Measurements from ENCODE around the gene MAP7.

Gene MAP7

DNA sequence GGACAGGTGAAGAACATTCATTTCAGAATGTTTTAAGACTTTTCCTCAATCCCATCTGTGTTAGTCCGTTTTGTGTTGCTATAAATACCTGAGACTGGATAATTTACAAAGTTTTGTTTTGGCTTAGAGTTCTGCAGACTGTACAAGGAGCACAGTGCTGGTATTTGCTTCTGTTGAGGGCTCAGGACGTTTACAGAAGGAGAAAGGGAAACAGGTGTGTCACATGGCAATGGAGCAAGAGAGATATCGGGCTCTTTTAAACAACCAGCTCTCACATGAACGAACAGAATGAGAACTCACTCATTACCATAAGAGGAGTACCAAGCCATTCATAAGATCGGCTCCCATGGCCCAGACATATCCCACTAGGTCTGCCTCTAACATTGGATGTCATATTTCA is 16.7 kb downstream of the MAP7 start:
- DNase-seq (ENCODE audit: low read depth in 2 of 2, low spot score in 1 of 2), result no peak

DNA sequence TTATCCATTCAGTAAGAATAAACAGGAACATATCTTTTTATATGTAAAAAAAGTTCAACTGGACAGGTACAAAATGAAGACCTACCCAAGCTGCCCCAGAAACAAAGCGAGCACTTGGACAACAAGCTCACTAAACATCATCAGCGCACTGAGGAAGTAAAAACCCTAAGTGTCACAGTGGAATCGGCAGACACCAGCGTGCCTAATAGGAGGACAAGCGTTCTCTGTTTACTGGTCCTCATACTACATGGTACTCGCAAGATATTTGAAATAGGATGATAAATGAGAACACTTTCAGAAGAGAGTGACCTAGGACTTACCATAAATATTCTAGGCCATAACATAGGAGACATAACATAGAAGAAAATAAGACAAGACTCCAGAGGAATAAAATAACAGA is 18.2 kb downstream of the MAP7 start:
- DNase-seq (ENCODE audit: low read depth in 2 of 2, low spot score in 1 of 2), result no peak

DNA sequence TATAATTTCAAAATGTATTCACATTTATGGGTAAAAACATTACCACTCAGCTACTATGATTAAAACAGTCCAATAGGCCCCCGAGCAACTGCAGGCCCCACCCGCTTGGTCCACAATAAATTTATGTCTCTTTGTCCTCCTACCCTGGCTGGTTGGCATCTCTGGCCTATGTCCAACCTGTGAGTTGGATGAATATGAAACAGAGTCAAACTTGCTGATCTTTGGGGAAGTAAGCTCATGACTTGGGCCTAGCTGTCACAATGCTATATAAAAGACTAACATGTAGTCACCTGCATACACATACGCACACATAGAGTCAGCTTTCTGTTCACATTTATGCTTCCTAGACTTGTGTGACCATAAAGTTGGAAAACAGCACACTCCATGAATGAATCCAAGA is 20.5 kb downstream of the MAP7 start:
- DNase-seq (ENCODE audit: low read depth in 2 of 2, low spot score in 1 of 2), result no peak

DNA sequence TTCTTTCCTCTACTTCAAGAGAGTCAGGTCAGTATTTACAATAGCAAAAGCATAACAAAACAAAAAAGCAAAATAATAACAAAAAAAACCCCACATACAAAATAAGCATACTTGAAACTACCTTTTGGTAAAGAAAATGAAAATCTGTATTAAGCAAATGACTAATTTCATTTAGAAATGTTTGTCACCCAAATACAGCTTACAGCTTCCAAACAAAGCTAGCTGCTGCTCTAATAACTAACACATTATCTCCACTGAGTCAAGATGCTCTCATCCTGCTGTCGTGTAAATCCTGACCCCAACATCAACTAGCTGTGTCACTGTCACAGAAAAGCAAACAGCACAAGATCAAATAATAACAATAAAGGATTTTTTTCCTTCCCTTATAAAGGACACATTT is 21.7 kb downstream of the MAP7 start:
- no peak for DNase-seq (ENCODE audit: low read depth in 2 of 2, low spot score in 1 of 2)

DNA sequence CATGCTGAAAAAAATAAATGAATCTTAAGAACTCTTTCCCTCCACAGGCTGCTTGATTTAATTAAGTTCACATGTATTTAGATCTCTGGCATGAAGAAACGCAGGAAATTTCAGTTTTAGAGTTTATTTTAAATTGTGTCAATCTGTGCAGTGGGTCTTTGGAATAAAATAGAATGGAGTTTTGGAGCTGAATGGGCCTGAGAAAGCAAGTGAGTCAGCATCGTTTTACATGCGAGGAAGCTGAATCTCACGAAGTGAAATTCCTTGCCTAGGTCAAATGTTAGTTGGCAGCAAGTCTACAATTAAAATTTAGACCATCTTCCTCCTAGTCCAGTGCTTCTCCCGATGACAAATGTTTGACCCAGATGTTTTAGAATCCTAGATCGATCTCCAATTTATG is 22.4 kb downstream of the MAP7 start:
- DNase-seq (ENCODE audit: low read depth in 2 of 2, low spot score in 1 of 2), result no peak

DNA sequence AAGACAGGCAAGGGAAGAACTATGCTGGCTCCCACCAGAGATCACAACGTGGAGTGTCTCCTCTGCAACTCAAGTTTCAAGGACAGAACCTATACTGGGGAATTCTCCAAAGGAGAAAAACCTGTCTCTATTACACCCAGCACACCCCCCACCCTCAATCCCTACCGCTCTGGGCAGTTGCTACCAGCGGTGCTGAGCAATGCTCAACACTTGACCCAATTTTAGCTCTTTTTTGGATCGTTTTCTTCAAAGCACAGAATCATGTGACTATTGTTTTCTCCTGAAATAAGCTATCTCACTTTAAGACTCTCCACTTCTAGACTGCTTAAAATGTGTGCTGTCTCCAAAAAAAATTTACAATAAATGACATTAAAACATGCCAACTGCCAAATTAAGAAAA is 23.3 kb downstream of the MAP7 start:
- no peak for DNase-seq (ENCODE audit: low read depth in 2 of 2, low spot score in 1 of 2)

DNA sequence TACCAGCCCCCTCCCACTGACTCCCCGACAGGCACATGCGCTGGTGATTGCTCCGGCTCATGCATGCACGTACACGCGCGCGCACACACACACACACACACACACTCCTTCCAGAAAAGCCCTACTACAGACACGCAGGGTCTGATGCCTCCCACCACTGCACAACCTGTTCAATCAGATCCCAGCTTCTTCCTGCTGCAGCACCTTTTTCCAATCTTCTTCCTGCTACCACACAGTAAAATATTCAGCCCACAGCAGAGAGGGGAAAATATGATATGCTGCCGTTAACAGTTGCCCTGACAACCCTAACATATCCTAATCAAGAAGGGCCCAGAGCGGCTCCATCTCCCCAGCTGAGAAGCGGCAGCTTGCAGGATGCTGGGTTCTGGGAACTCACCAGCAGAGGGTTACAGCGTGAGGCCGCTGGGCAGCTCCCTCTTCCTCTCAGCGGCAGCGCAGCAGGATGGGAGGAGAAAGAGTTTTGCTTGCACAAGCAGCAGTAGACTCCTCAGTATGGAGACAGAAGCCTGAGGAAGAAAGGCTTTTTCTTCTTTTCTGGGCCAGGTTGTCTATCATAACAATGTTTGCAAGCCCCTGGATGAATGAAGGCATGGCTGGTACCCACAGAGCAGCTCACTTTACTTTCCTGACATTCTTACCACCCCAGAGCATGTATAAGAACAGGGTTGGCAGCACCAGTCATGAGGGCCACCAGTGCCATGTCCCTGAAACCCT is 23.9 kb downstream of the MAP7 start:
- DNase-seq (ENCODE audit: low read depth in 2 of 2, low spot score in 1 of 2), result no peak

DNA sequence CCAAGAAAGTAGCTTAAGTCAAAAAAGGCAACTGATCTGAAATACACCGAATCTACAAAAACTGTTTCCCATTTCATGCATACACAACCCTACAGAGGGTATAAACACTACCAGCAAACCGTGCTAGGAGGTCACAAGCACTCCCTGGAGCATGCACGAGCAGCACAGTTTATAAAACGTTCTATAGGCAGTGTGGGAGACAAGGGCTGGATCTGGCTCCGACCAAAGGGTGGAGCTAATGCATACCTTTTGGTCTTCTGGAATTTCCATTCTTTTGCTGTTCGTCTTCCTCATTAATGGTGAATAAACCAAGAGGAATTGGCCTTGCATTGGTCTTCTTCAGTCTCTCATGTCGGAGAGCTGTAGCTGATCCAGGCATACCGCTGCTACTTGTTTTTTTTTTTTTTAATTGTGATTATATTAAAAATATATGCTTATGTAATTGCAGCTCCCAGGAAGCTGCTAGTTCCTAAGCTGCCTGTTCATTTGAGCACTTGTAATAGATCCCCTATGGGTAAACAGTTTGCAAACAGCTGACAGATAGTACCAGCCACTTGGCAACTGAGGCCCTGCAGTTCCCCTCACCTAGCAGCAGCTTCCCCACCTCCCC is 24.5 kb downstream of the MAP7 start:
- DNase-seq (ENCODE audit: low read depth in 2 of 2, low spot score in 1 of 2), result no peak

DNA sequence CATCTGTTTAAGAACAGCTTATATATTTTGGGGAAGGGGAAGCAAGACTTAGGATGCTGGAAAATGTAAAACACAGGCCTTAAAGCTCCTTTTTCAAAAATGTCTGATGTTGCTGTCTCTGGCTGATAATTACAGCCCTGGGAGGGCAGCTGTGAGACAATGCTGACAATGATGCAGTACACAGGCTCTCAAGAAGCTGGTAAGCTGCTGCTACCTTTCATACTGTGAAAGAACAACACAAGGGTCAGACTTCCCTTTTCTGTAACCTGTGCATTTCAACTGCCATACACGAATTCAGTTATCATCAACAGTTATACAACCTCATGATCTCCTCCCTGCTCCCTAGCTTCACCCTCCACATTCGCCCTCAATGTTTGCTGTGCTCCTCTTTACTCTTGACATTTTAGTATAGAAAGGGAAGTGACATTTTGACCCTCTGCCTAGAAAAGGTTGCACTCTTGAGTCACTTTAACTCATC is 25.2 kb downstream of the MAP7 start:
- DNase-seq (ENCODE audit: low read depth in 2 of 2, low spot score in 1 of 2), result no peak

DNA sequence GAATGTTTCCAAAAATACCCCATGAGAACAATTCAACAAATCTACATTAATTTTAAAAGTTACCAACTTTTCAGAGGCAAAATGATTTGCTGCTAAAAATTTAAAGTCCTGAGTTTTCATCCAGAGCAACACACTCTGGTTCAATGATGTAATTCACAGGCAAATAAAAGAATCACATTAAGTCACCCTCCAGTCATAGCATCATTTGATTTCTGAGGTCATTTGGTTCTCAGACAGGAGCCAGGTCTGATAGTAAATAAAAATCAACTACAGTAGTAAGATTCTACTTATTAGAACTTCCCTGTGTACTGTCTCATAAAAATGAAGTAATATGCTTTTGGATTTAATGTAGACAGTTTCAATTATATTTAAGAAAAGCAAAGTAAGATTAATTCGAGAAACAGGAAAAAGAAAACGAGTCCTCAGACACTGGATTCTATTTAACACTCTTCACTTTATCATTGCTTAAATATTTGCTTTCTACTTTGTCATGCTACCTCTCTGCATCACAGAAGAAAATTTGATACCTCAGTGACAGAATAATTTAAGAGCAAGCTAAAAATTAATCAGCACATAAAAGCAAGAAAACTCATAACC is 25.8 kb downstream of the MAP7 start:
- no peak for DNase-seq (ENCODE audit: low read depth in 2 of 2, low spot score in 1 of 2)

DNA sequence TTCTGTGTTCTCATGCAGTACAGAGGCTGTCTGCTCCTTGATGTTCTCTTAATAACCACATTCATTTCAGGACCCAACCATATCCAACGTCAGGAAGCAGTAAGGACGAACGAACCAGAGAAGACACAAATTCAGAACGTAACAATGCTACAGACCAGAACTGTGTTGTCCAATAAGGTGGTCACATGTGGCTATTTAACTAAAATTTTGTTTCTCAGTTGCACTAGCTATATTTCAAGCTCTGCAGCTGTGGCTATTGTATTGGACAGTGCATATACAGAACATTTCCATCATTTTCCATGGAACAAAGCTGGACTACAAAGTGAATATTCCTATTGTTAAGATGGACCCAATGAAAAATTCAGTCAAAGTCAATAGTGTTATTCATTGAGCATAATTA is 27.0 kb downstream of the MAP7 start:
- no peak for DNase-seq (ENCODE audit: low read depth in 2 of 2, low spot score in 1 of 2)

DNA sequence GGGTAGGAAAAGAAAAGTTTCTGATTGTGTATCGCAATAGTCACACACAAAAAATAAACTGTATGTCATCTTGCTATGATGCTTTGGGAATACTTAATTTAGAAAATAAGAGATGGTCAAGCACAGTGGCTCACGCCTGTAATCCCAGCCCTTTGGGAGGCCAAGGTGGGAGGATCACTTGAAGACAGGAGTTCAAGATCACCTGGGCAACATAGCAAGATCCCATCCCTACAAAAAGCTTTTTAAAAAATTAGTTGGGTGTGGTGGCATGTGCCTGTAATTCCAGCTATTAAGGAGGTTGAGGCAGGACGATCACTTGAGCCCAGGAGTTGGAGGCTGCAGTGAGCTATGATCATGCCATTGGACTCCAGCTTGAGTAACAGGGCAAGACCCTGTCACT is 27.6 kb downstream of the MAP7 start:
- no peak for DNase-seq (ENCODE audit: low read depth in 2 of 2, low spot score in 1 of 2)

DNA sequence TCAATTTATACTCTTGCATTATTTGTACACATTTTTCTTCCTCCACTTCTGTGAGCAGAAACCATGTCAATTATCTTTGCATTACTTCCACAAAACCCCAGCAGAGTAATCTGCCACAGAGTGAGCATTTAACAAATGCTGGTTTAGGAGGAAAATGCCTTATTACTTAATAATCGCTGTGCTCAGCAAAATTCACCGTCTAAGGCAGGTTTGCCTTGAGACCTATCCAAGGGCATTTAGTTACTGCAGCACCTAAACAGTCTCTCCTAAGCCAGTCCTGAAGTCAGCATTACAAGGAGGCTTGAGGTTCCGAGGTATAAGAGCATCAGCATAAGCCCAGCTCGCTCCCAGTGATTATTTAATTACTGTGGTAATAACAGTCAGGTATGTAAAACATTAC is 28.3 kb downstream of the MAP7 start:
- DNase-seq (ENCODE audit: low read depth in 2 of 2, low spot score in 1 of 2), result no peak

DNA sequence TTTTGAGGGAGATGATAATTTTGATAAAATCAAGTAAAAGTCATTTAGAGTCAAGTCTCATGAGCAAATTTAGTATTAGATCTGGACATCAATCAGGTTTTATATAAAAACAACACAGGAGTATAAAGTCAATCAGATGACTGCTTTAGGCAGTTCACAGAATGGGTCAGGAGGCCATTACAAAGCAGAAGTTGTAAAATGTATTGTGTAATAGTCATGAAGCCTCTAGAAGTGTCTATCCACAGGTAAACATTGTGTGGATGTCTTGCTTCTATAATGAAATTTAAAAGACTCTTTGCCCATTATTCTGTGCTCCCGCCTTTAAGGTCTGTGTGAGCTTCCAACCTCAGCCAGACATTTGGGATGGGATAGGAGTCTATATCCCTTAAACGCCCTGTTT is 28.8 kb downstream of the MAP7 start:
- DNase-seq (ENCODE audit: low read depth in 2 of 2, low spot score in 1 of 2), result no peak

DNA sequence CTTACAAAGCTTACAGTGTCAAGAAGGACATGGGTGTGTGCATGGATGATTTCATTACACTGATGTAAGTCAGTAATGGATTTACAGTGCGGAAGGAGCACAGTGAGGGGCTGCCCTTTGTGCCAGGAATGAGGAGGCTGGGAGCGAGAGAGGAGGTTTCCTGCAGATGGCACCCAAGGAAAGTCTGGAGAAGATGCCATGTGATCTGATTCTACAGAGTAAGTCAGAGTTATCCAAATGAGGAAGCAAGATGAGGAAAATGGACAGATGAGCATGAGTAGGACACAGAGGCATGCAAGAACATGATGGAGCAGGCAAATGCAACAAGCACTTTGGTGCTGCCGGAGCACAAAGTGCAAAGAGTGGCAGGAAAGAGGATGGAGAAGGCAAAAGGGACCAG is 29.7 kb downstream of the MAP7 start:
- DNase-seq (ENCODE audit: low read depth in 2 of 2, low spot score in 1 of 2), result no peak

DNA sequence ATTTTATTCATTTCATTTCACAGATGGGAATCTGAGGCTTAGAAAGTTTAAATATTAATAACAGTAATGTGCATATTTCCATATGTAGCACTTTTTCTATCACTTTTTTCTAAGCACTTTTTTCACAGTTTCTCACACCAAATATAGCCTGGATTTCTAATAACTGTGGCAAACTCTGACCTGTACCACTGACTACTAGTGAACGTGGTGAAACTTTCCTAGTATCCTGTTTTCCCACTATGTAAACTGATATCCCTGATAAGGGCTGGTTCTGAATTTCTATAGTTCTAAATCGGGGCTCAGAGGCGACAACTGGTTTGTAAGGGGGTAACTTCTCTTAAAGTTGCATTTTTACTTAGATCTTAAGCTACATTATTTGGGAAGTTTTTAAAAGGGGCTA is 32.6 kb downstream of the MAP7 start:
- DNase-seq (ENCODE audit: low read depth in 2 of 2, low spot score in 1 of 2), result no peak

DNA sequence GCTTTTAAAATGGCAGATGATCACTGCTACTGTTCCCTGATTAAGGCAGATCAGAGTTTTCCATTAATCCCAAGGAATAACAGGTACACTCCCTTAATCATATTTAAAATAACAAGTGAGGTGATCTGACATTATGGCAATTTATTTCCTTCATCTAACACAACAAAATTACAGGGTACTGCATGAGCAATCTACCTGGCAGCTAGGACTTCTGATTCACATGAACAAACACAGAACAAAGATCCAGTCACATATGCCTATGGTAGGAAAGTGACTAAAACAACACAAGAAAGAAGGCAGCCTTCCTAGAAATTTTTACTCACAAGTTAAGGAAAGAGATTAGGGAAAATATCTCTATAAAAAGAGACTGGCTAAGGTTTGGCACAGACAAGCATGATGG is 33.2 kb downstream of the MAP7 start:
- DNase-seq (ENCODE audit: low read depth in 2 of 2, low spot score in 1 of 2), result no peak

DNA sequence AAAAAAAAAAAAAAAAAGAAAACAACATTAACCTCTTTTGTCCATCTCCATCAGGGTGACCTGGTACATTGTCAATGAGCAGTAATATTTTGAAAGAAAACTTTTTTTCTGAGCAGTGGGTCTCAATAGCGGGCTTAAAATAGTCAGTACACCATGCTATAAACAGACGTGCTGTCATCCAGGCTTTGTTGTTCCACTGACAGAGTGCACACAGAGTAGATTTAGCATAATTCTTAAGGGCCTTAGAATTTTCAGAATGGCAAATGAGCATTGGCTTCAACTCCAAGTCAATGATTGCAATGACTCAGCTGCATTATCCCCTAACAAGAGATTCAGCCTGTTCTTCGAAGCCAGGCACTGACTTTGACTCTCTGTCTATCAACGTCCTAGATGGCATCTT is 35.6 kb downstream of the MAP7 start:
- DNase-seq (ENCODE audit: low read depth in 2 of 2, low spot score in 1 of 2), result no peak

DNA sequence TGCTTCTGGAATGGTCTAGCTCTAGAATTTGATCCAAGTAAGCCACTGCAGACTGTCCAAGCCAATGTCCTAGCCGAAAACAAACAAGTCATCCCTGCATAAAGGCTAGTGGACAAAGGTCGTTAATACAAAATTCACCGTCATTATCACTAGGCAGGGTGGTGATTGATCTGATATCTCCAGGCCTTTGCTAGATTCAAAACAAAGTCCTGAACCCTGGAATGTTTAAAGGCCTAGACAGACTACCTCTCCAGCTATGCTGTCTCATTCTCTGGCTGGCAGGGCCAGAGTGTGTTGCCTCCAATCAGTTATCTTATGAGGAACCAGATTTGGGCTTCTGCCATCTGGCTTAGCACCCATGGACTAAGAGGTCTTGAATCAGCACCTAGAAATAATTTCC is 38.3 kb downstream of the MAP7 start:
- DNase-seq (ENCODE audit: low read depth in 2 of 2, low spot score in 1 of 2), result no peak

DNA sequence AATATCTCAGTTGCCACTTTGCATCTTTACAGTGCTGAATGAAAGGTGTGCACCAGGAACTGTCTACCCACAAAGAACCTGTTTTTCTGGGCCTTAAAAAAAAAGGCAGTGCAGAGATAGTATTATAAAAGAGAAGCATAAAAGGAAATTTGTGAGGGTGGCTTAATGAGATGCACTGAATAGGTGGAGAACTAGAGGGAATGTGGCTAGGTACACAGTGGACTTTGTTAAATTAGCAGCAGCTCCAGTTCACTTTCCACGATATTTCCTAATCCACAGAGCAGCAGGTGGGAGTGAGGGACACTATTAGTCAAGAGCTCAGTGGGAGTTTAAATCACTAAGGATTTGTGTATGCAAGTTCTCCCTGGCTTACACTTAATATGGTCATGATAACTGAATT is 38.8 kb downstream of the MAP7 start:
- no peak for DNase-seq (ENCODE audit: low read depth in 2 of 2, low spot score in 1 of 2)

DNA sequence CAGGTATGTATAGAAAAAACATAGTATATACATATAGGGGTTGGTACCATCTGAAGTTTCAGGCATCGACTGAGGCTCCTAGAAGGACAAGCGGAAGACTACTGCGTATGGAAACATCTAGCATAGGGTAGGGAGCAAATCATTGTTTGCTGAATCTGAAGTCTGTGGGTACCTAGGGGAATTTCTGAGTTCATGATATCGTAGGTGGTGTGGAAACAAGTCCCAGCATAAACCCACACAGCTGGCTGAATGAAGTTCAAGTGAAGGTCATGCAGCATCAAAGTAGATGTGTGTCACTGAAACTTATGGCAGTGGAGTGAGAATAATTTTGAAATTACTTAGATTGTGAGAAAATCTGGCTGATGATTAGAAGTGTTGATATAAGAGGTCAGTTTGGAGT is 39.4 kb downstream of the MAP7 start:
- DNase-seq (ENCODE audit: low read depth in 2 of 2, low spot score in 1 of 2), result no peak

DNA sequence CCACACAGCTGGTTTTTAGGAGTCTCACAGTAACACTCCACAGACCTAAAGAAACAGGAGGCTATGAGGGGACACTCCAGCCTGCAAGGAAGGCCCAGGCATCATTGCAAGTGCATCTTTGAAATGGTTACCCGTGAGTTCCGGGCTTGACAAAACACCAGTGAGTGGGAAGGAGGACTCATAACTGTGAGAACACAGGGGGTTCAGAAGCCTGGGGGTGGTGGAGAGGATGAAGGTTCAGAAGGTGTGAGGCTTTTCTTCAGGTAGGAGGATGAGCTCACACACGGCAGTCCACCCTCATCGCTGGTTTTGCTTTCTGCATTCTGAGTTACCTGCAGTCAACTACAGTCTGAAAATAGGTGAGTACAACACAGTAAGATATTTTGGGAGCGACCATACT is 39.9 kb downstream of the MAP7 start:
- no peak for DNase-seq (ENCODE audit: low read depth in 2 of 2, low spot score in 1 of 2)

Data from stimulated activated CD8-positive, alpha-beta memory T cell treated with anti-CD3 and anti-CD28 coated beads, Interleukin-4, amount 100 ng/mL, for 1 hour (primary cell).